Esophagus squamous epithelium (tissue), 5 donors: ENCODE measurements around the gene LSP1. TPM values are rescaled to one million over a fixed set of nuclear protein-coding genes. Genes with fewer than 3 reads are reported as not detected.
A peak's percentile ranks its signal among the peaks of the same experiment; 100 is the strongest.

Experiments used
- DNase-seq: peaks from one replicate; lab custom pipeline; 2025; lab: John Stamatoyannopoulos, UW
- H3K27ac ChIP-seq, 4 donors: fragments of 200-600 bp; sonication (generic); one replicate each; pipeline ENCODE4 v1.5.1; 2016 to 2019; ENCODE audit warnings: mild to moderate bottlenecking in 1 of 4
- H3K27me3 ChIP-seq, 4 donors: fragments of 200-600 bp; sonication (generic); 1 replicate in 3 of 4; 2 replicates in 1 of 4; pipeline versions ENCODE4 v1.5.1 to v1.6.0; 2017 to 2021; ENCODE audit warnings: antibody characterized with exemption in 1 of 4
- H3K36me3 ChIP-seq, 3 donors: fragments of 200-600 bp; sonication (generic); one replicate each; pipeline ENCODE4 v1.5.1; 2016 to 2019
- H3K4me1 ChIP-seq, 3 donors: fragments of 200-600 bp; sonication (generic); one replicate each; pipeline ENCODE4 v1.5.1; 2017 to 2019
- H3K4me3 ChIP-seq, 4 donors: fragments of 200-600 bp; sonication (generic); 1 replicate in 3 of 4; 2 replicates in 1 of 4; pipeline ENCODE4 v1.5.1; 2016 to 2019; ENCODE audit warnings: mild to moderate bottlenecking in 2 of 4, moderate library complexity in 1 of 4
- H3K9me3 ChIP-seq, 3 donors: fragments of 200-600 bp; sonication (generic); one replicate each; pipeline ENCODE4 v1.5.1; 2016 to 2019
- CTCF ChIP-seq, 6 experiments: fragments of 450-650 bp in 4 of 6; fragments of 200-600 bp in 2 of 6; sonication (generic) in 2 of 6; IDR thresholded peaks; one replicate each; pipeline ENCODE4 v1.5.1; 2016 to 2019; ENCODE audit warnings: antibody characterized with exemption in 6 of 6, mild to moderate bottlenecking in 4 of 6, moderate library complexity in 4 of 6
- POLR2A ChIP-seq, 4 donors: fragments of 450-650 bp; IDR thresholded peaks; one replicate each; pipeline ENCODE4 v1.6.1; 2017; ENCODE audit warnings: antibody characterized with exemption in 4 of 4, mild to moderate bottlenecking in 4 of 4, moderate library complexity in 3 of 4
- WGBS, 2 donors: methylation state at CpG; one replicate each; pipeline ENCODE4 v1.1.5; 2018; 5-methylcytosine and 5-hydroxymethylcytosine counted together
- intact Hi-C: fragments of 100-400 bp; cut with DNase I; formaldehyde crosslinking; loops from one replicate; pipeline ENCODE4 v1.15.0; 2022
- total RNA-seq, 4 donors: library from RNA; depleted of rRNA; stranded (reverse); fragments of >200 nt; gene quantifications; one replicate each; pipeline ENCODE4 v1.1.0, GENCODE V29; 2016
- donor health status: DM: yes; HTN: yes; CAD: no.

The LSP1 gene
- total RNA-seq, 4 donors from 2014 or later = 23.3 to 75.9 (median 46.4) TPM

GRCh38 chr11:1931341-1932104 lies 78.6 kb downstream of the LSP1 start:
- no peak for TF ChIP-seq POLR2A (IDR thresholded peaks at IDR 0.05)
- WGBS, 2 donors = 28 to 33% methylated on average over 17 to 18 of the region's 18 CpGs
- intact Hi-C loops = no loop called here
- H3K4me3 ChIP-seq = no peak overlapping the region
- no peaks in the 10 kb centered on the region for H3K36me3 ChIP-seq
- DNase-seq = no peak
- H3K27ac ChIP-seq = peak overlapping the region in 2 of 4 donors; percentile 25 to 50
- H3K27me3 ChIP-seq = peaks cover 0 to 1% (median 0%) of the 10 kb centered on the region in 4 donors
- no peaks in the 10 kb centered on the region for H3K9me3 ChIP-seq
- H3K4me1 ChIP-seq = peaks cover 0 to 36% (median 5%) of the 10 kb centered on the region in 3 donors

GRCh38 chr11:1932105-1932480 lies 79.2 kb downstream of the LSP1 start:
- peaks cover 0 to 31% (median 5%) of the 10 kb centered on the region in 3 donors for H3K4me1 ChIP-seq
- no peak overlapping the region for H3K4me3 ChIP-seq
- no peak for DNase-seq
- H3K36me3 ChIP-seq = no peaks in the 10 kb centered on the region
- no peak for TF ChIP-seq CTCF (IDR thresholded peaks at IDR 0.05)
- TF ChIP-seq POLR2A (IDR thresholded peaks at IDR 0.05) = no peak
- whole genome bisulfite sequencing, 2 donors = 75 to 84% methylated on average over 5 to 7 of the region's 11 CpGs
- peaks cover 0 to 7% (median 0%) of the 10 kb centered on the region in 4 donors for H3K27me3 ChIP-seq
- H3K27ac ChIP-seq = no peak overlapping the region
- intact Hi-C loops = no loop called here
- no peaks in the 10 kb centered on the region for H3K9me3 ChIP-seq

- Histone ChIP-seq H3K36me3 (no peaks in the 10 kb centered on the region), H3K4me3 (no peak overlapping the region), H3K27ac (no peak overlapping the region), H3K4me1 (peaks cover 0 to 25% (median 5%) of the 10 kb centered on the region in 3 donors), H3K9me3 (no peaks in the 10 kb centered on the region), H3K27me3 (peaks cover 0 to 13% (median 0%) of the 10 kb centered on the region in 4 donors)
- 93 to 94% methylated on average over 4 of the region's 4 CpGs for WGBS, 2 donors
- no peak for DNase-seq
- TF ChIP-seq CTCF (IDR thresholded peaks at IDR 0.05) (no peak), POLR2A (IDR thresholded peaks at IDR 0.05) (no peak)
- intact Hi-C loops = no loop called here
Observed at GRCh38 chr11:1932681-1933080, 79.8 kb downstream of the LSP1 start.

GRCh38 chr11:1933416-1934334 lies 80.8 kb downstream of the LSP1 start:
- peaks cover 0 to 21% (median 0%) of the 10 kb centered on the region in 4 donors for H3K27me3 ChIP-seq
- TF ChIP-seq CTCF (IDR thresholded peaks at IDR 0.05) (no peak), POLR2A (IDR thresholded peaks at IDR 0.05) (no peak)
- no peaks in the 10 kb centered on the region for H3K36me3 ChIP-seq
- no peaks in the 10 kb centered on the region for H3K9me3 ChIP-seq
- no peak overlapping the region for H3K4me3 ChIP-seq
- intact Hi-C loops = no loop called here
- no peak for DNase-seq
- WGBS, 2 donors = 80% methylated on average over 7 to 13 of the region's 18 CpGs
- H3K27ac ChIP-seq = no peak overlapping the region
- peaks cover 0 to 20% (median 0%) of the 10 kb centered on the region in 3 donors for H3K4me1 ChIP-seq

- Histone ChIP-seq H3K36me3 (no peaks in the 10 kb centered on the region), H3K27ac (no peak overlapping the region), H3K4me3 (no peak overlapping the region), H3K27me3 (peaks cover 0 to 27% (median 0%) of the 10 kb centered on the region in 4 donors), H3K9me3 (no peaks in the 10 kb centered on the region), H3K4me1 (peaks cover 0 to 26% (median 0%) of the 10 kb centered on the region in 3 donors)
- TF ChIP-seq CTCF (IDR thresholded peaks at IDR 0.05) = no peak
- TF ChIP-seq POLR2A (IDR thresholded peaks at IDR 0.05) = no peak
- 78 to 82% methylated on average over 4 to 6 of the region's 24 CpGs for WGBS, 2 donors
- intact Hi-C loops = no loop called here
- no peak for DNase-seq
Observed at GRCh38 chr11:1934335-1935155, 81.7 kb downstream of the LSP1 start.
